Stimulated activated CD4-positive, alpha-beta T cell treated with anti-CD3 and anti-CD28 coated beads, Interleukin-4, amount 100 ng/mL, for 24 hours (primary cell): Measurements from ENCODE around the gene SIRPG.
"Not testable (repeated sequence)": the region's sequence is repeated elsewhere in the genome, so short reads cannot be mapped to it uniquely, and the experiment has no call there.

Source experiments
- DNase-seq: peaks from one replicate; pipeline ENCODE4 v3.0.0-alpha.2; 2020

Gene SIRPG

GRCh38 chr20:1671891-1672669 is 14.5 kb upstream of the SIRPG start:
- peak; percentile 48 for DNase-seq

GRCh38 chr20:1669304-1669703 is 11.7 kb upstream of the SIRPG start:
- DNase-seq: no peak

GRCh38 chr20:1667502-1668085 is 10.0 kb upstream of the SIRPG start:
- DNase-seq: no peak

GRCh38 chr20:1666802-1667201 is 9.2 kb upstream of the SIRPG start:
- no peak for DNase-seq

- DNase-seq: no peak
Observed at GRCh38 chr20:1665345-1665744, 7.8 kb upstream of the SIRPG start.

GRCh38 chr20:1664911-1665310 is 7.3 kb upstream of the SIRPG start:
- peak; percentile 62 for DNase-seq

- no peak for DNase-seq
Observed at GRCh38 chr20:1663917-1664316, 6.3 kb upstream of the SIRPG start.

GRCh38 chr20:1661542-1662299 is 4.1 kb upstream of the SIRPG start:
- no peak for DNase-seq

GRCh38 chr20:1660246-1660645 is 2.7 kb upstream of the SIRPG start:
- no peak for DNase-seq

GRCh38 chr20:1656844-1657243 is 735 bp downstream of the SIRPG start:
- no peak for DNase-seq

GRCh38 chr20:1654996-1655395 is 2.6 kb downstream of the SIRPG start:
- no peak for DNase-seq

GRCh38 chr20:1652960-1653359 is 4.6 kb downstream of the SIRPG start:
- DNase-seq: no peak

- no peak for DNase-seq
Observed at GRCh38 chr20:1652104-1652503, 5.5 kb downstream of the SIRPG start.

- DNase-seq: no peak
Observed at GRCh38 chr20:1651268-1652058, 6.1 kb downstream of the SIRPG start.

- no peak for DNase-seq
Observed at GRCh38 chr20:1648101-1648500, 9.5 kb downstream of the SIRPG start.

- peak; percentile 38 for DNase-seq
Observed at GRCh38 chr20:1646975-1647431, 10.6 kb downstream of the SIRPG start.

GRCh38 chr20:1644101-1644962 is 13.2 kb downstream of the SIRPG start:
- DNase-seq: no peak

GRCh38 chr20:1638643-1639042 is 18.9 kb downstream of the SIRPG start:
- not testable (repeated sequence) for DNase-seq

- DNase-seq: no peak
Observed at GRCh38 chr20:1637755-1638154, 19.8 kb downstream of the SIRPG start.

GRCh38 chr20:1637226-1637625 is 20.4 kb downstream of the SIRPG start:
- DNase-seq: no peak

- no peak for DNase-seq
Observed at GRCh38 chr20:1636621-1637020, 21.0 kb downstream of the SIRPG start.
